Stimulated activated CD4-positive, alpha-beta T cell treated with anti-CD3 and anti-CD28 coated beads, TNF-alpha, amount 100 ng/mL, for 4 hours (primary cell): ENCODE measurements around the gene RNASE12.
"Not testable (repeated sequence)": the region's sequence is repeated elsewhere in the genome, so short reads cannot be mapped to it uniquely, and the experiment has no call there.

Experiments used
- DNase-seq, 3 experiments: peaks; one replicate each; pipeline ENCODE4 v3.0.0-alpha.2; 2020; ENCODE audit warnings: low read depth in 3 of 3

The RNASE12 gene

DNA sequence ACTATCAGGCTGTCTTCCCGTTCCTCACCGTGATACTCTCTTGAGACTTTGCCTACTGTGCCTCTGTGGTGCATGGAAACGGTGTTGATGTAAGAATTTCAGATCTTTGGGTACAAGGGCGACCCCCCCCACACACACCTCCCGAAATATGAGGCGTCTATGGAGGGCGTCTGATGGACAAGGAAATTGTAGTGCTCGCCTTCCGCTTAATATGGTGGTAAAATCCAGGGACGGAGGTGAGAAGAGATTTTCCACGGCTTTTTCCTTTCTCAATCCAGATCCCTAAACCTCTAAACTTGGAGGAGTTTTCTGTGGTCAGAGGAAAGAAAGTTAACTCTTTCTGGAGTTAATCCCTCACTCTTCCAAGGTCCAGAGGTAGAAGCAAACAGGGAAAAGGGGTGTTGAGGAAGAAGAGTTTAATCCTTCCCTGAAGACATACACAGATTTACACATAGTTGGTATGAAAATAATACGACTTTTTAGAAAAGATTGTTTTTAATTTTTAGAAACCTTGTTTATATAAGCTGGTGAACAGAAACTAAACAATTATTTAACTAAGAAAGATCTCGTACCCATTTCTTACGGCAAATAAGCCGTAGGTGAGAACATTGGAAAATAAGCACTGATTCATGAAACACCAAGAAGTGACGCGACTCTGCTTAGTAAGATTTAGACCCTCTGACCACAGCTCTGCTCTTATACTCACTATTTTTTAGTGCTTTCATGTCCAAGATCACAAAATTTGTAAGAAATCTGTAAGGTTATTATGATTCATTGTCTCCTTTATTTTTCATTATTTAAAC is 23.1 kb upstream of the RNASE12 start:
- no peak for DNase-seq

DNA sequence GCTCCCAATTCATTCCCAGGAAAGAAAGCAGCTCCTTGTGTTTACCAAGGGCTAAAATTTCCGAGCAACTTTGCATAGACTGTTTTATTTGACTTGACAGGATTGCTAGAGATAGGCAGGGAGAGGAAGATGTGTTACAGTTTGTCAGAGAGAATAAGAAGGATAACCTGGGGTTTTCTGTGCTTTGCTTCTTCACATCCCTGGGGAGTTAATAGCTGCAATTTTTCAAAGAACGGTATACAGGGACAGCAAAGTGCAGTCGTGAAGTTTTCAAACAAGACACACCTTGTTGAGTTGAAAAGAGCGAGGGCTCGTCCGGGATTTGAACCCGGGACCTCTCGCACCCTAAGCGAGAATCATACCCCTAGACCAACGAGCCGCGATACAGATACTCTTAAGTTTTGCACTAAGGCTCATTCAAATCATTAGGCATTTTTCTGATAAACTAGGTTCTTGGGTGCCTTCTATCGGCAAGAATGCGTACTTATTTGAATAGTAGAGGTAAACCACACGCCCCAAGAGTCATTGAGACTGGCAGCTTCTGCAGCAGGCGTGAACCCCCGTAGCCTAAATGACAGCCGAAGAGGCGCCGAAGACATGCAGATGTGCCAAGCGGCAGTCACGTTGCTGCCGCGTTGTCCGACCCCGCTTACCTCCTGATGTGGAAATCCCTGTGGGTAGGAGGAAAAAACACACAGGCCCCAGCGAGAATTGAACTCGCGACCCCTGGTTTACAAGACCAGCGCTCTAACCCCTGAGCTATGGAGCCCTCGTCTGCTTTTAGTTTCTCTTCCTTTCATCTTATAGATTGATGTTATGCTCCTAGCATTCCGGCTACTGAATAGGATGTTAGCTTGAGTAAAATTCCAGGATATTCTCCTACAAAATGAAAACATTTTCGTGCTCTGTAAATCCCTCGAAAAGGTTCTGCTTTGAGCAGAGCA is 22.2 kb upstream of the RNASE12 start:
- peak; percentile 70 to 82 (median 79) for DNase-seq

DNA sequence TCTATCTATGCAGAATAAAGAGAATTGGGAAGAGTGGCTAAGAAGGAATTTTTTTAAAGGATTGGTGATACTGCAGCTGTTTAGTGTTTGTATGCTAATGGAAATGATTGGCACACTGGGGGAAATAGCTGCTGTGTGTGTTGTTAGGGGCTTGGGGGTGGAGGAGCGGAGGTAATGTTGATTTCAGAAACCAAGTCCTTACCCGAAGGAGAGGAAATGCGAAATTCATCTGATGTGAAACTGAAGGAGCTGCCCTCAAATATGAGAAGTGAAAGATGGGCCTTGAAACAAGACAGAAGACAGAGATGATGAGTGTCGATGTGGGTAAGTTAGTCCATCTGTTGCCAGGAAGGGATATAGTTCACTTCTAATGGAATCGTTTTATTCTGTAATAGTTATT is 21.2 kb upstream of the RNASE12 start:
- no peak for DNase-seq

DNA sequence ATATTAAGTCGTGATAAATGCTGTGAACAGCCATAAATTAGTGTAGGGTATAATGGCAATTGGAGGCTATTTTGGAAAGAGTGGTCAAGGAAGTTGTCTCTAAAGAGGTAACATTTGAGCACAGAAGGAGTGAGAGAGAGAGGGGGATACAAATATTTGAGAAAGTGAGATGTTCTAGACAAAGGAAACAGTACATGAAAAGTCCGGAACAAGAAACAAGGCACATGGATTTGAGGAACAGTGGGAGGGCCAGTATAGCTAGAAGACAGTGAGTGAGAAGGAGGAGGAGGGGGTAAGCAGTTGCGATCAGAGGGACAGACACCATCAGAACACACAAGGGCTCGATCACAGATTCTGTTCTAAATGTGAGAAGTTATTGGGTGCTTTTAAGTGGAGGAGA is 20.1 kb upstream of the RNASE12 start:
- no peak for DNase-seq

DNA sequence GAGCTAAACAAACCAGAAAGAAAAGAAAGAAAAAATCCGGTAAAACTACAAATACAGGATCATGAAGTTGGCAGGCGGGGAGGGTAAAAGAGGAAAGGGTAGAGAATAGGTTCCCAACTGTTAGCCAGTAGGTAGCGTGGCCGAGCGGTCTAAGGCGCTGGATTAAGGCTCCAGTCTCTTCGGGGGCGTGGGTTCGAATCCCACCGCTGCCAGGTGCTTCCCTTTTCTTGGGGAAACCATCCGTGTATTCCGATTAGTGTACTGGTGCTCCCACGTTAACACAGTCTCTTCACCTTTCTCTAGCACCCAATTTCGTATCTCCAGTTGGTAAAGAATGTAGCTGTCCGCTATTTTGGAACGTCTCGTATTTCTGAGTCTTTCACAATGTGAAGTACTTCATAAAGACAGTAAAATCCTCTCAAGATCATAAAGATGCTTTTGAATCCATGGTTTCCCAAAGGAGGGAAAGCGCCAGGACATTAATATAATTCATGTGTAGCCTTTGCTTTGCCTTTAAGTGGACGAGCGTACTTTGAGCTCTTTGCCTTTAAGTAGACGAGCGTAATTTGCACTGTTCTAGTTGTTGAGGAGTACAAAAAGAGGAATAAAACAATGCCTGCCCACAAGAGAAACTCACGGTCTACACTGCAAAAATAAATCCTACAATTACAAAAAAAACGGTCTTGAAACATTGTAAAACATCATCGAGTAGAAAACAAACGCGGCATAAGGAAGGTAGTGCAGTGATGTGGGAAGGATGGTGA is 19.0 kb upstream of the RNASE12 start:
- peak; percentile 63 to 68 (median 65) for DNase-seq

DNA sequence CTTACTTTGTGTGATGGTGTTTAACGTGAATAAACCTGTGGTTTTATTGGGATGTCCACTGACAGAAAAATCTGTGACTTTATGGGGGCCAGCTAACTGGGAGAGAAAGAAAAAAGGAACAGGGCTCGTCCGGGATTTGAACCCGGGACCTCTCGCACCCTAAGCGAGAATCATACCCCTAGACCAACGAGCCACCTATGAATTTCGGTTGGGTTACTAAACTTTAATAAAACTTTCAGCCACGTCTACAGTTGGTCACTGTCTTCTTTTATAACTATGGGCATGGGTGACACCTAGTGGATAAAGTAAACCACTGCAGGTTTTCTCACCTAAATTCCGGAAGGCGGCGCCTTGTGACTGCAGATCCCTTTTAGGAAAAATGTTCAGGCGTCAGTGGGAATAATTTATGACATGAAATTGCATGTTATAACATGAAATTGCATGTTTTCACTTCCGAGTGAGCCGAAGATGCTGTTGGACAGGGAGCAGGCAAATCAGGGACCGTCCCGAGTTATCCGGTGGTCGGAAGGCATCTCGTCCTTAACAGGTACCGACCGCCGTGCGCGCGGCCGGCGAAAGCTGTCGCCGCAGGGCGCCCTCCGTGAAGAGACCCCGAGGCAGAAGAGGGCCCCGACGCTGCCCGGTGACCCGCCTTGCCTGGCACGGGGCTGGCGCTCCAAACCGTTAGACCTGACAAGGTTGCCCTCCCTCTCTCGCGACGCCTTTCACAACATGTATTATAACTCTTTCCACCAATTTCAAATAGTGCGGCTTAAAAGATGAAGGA is 18.2 kb upstream of the RNASE12 start:
- peak in 2 of 3 experiments; percentile 28 to 45 for DNase-seq

DNA sequence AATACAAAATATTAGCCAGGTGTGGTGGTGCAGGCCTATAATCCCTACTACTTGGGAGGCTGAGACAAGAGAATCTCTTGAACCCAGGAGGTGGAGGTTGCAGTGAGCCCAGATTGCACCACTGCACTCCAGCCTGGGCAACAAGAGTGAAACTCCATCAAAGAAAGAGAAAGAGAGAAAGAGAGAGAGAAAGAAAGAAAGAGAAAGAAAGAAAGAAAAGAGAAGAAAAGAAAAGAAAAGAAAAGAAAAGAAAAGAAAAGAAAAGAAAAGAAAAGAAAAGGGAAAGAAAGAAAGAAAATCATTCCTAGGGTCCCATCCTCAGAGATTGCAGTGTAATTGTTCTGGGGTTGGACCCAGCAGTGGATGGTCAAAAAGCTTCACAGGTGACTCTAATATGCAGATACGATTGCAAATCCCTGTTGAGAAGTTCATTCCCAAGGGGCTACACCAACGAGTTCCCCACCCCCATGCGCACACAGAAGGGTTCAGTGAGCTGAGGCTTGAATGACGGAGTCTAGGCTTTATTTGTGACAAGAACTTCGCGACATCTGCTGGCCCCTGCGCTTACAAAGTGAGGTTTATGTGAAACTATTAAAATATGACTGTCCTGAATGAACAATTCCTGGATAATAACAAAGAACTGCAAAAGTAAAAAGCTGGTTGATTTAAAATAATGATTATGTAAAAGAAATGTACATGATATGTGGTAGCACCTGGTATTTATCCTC is 17.4 kb upstream of the RNASE12 start:
- DNase-seq = no peak

DNA sequence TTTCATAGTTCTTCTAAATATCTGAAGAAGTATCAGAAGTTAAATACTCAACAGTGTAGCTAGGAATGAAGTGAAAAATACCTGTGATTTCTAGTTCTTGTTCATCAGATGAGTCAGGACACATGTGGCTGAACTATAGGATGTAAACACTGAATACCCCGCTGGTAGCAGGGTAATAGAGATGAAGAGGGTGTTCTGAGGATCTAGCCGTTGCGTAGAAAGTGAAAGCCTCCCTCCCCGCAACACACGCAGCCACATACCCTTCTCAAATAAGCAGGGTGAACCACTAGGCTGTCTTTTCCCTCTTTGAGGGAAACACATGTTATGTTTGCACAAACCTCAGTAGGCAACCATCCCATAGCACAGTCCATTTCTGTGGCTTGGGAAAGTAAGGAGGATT is 16.4 kb upstream of the RNASE12 start:
- no peak for DNase-seq

DNA sequence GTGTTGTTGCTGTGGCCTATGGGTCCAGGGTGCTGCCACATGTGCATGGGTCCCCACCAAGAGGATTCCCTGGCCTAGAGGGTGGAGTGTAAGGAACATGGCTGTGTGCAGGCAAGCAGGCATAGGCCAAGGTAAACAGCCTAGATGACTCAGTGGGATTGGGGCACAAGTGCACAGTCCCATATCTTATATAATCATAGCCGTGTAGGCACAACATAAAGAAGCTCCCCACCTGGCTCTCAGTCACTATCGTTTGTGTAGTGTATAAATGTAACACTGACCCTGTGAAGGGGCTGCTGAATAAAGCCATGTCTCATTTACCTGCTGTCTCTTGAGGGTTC is 15.7 kb upstream of the RNASE12 start:
- no peak for DNase-seq

DNA sequence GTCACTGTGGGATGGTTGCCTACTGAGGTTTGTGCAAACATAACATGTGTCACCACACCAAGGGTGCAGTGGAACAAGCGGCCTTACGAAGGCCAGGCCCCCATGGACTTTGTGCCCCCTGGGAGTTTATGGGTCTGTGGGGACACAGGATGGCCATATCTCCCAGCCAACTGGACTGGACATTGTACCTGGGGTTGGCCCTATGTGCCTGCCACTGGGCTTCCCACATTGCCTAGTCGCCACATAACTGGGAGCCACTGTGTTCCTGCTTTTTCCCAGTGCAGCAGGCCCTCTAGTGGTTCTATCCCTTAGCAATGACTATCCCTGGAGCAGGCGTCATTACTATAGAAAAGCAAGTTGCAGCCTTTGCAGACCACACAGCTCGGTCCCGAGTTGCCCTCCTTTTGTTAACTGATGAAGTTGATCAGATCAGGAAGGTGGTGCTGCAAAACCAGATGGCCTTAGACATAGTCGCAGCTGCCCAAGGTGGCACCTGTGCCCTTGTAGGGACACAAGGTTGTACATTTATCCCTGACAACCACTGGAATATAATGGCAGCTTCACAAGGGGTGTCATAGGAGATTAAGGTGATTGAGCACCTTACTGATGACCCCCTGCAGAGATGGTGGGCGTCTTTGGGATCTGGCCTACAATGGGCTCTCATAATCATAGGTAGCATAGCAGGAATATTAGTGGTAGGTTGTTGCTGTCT is 15.2 kb upstream of the RNASE12 start:
- no peak for DNase-seq

DNA sequence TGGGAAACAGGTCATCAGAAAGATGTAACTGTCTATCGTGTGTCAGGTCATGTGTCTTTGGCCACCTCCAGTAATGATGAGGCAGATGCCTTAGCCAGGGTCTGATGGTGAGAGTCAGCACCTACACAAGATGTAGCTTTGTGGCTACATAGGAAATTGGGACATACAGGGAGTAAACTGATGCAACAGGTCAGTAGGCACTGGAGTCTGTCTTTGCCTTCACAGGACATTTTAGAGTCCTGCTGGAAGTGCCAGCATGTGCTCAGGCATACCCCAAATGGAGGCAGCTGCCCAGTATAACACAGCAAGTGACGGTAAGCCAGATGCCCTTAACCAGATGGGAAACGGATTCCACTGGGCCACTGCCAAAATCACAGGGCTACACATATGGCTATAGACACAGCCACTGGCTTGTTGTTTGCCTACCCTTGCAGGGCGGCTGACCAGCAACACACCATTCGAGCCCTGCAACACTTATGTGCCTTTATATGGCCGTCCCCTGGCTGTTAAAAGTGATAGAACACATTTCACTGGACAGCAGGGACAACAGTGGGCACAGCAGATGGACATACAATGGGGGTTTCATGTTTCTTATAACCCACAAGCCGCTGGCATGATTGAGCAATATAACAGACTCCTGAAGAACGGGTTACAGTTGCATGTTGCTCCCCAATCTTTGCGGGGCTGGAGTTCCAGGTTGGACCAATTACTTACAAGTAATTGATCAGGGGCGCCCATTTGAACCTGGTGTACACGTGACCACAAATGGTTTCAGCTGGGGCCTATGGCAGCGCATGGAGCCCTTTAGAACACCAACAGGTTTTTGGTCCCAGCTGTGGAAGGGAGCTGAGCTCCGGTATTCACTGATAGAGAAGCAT is 12.9 kb upstream of the RNASE12 start:
- no peak for DNase-seq

DNA sequence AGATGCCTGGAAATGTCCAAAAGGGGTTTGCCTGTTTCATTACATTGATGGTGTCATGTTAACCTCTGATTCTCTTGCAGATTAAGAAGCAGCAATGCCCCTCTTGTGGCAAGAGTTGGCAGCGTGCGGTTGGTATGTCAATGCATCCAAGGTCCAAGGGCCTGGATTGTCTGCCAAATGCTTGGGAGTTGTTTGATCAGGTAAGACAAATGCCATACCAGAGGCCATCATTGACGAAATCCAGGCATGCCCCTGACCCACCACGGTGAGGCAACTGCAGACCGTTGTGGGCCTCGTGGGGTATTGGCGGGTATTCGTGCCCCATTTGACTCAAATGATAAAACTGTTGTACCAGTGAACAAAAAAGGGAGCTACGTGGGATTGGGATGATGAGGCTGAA is 11.4 kb upstream of the RNASE12 start:
- no peak for DNase-seq

DNA sequence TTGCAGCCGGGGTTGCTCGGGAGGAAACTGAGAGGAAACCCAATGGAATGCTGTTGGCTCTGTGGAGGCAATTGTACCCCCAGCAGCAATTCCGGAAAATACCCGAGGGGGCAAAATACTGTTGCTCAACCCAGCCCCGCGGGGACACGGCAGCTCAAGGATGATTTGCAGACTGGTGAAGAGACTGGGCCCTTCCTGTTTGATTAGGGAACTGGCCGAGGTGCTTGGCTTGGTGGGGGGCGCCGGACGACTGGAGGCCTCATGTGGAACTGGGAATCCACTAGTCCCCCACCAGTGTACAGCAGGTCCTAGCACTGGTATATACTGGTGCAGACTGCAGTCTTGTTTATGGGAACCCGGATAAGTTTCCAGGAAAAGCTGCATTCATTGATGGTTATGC is 10.3 kb upstream of the RNASE12 start:
- DNase-seq = no peak

DNA sequence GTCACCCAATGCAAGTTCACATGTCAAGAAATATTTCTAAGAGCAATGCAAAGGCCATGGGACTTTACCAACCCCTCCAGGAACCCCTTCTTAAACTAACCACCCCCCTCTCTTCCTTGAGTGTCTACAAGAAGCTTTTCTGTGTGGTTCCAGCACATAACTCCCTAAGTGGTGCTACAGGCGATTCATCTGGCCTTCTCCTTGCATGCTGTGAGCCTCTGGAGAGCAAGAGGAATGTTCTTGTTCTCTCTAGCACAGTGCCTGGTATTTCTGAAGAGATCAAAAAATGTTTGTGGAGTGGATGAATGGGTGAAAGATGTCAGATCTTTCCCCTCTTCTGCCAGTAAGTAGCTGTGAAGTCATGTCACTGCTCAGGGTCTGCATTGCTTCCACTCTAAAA is 5.9 kb upstream of the RNASE12 start:
- no peak for DNase-seq

DNA sequence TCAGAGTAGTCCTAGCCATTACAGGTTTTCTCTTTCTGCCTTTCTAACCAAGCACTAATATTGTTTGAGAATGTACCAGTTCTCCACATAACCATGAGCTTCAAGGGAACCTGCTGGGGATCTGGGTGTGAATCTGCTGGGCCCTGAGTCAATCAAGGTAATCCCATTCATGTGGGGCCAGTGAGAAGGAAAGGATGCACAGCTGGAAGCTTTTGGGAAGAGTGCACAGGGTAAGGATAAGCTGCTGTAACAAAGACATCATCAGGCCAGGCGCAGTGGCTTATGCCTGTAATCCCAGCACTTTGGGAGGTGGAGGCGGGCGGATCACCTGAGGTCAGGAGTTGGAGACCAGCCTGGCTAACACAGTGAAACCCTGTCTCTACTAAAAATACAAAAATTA is 4.5 kb upstream of the RNASE12 start:
- not testable (repeated sequence) for DNase-seq

DNA sequence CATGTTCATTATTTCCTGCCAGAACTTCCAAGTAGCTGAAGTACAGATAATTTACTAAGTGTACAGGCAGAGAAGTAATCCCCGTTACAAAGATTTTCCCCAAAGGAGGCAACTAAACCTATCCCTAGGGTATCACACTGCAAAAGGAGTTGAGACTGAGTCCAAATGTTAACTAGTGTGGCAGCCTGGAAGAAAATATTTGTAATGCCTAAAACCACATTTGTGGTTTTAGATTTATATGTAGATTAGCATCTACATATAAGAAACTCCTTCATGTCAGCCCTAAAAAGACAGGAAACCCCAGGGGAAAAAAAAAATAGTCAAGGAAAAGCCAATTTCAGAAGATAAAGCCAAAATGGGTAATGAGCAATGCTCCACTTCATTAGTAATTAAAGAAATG is 1.4 kb upstream of the RNASE12 start:
- no peak for DNase-seq

DNA sequence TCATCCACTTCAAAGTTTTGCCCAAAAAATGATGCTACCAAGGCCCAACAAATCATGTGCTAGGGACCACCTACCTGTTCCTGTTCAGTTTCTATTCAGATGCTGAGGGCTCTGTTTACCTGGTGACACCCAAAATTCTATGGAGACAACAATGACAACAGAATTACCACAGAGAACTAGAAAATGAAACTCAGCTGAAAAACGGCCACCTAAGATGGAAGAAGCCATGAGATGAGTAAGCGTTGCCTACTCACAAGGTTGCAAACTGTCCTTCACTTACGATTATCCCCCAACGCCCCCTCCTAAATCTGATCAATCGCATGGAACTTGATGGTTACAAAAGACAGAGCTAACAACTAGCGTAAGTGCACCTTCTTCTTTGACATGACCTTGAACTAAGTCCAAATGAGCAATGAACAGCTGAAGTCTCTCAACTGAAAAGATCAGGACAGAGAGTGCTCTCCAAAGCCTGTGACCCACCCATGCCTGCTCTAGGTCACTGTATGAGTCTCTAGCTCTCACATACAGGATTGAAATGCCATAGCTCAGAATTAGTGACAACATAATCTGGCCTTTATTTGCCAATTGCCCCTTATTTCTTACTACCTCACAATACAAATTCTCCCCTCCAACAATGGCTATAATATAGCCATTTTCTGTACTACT is 3.6 kb downstream of the RNASE12 start, which contains the start of gene RNASE11:
Gene RNASE11, minus strand, starts transcription at position 513 of the 666 bp plus-strand sequence.
- DNase-seq = no peak

DNA sequence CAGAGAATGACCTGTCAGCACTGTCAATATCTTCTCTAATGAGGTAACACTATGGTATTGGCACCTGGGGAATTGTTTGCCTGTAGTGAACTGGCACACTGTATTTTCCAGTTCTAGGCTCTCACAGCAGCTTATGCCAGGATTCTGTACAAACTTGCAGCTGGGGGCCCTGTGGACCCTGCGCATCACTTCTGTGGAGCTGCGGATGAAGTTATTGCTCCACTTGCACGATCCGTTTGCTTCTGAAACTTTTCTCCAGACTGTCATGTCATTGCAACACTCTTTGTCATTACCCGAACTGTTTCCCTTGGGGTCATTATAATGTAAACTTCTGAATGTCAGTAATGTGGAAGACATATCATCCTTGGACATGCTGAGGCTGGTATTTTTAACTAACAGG is 7.3 kb downstream of the RNASE12 start:
- no peak for DNase-seq
